ENCODE results near the gene ADARB2.

ADARB2 gene

DNA sequence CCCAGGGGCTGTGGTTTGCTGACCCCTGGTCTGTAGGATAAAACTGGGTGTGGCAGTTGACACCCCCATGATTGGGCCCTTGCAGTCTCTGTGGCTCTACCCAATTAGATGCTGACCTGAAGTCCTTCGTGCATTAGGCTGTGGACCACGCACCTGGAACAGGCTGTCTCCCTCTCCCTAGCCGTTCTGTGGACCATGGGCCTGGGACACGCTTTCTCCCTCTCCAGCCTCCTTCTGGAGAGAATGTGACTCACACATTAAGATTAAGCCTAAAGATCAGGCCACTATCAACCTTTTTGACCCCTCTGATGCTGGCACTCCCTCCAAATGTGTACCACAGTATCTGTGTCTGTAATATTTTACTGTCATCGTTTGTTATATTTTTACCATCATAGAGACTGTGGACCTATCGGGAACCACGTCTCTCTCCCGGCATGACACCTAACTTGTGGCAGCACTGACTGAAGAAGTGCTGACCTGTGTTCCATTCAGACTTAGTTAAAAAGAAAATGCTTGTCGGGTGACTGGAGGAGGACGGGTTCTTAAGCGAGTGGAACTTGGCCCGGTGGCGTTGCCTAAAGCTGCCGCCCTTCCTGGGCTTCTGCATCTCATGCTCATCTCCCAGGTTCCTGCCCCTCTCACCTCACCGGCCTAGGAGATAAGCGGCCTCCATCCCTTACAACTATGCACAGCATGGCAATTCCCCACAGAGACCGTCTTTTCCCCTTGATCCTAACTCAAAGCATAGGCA lies 588.3 kb downstream of the ADARB2 start:
- TF ChIP-seq SIN3A (IDR thresholded peaks at IDR 0.05; ENCODE audit: borderline replicate concordance, insufficient read depth, low read length): no peak
- no peak for TF ChIP-seq POLR2AphosphoS5 (IDR thresholded peaks at IDR 0.05; ENCODE audit: low read depth, low read length)
- TF ChIP-seq TAF1 (IDR thresholded peaks at IDR 0.05; ENCODE audit: borderline replicate concordance, insufficient read depth, low read length): no peak
- TF ChIP-seq FOXP2 (optimal IDR thresholded peaks at IDR 0.05; ENCODE audit: borderline replicate concordance, extremely low read depth, extremely low read length, insufficient read depth): no peak
- TF ChIP-seq, protein P1, sequence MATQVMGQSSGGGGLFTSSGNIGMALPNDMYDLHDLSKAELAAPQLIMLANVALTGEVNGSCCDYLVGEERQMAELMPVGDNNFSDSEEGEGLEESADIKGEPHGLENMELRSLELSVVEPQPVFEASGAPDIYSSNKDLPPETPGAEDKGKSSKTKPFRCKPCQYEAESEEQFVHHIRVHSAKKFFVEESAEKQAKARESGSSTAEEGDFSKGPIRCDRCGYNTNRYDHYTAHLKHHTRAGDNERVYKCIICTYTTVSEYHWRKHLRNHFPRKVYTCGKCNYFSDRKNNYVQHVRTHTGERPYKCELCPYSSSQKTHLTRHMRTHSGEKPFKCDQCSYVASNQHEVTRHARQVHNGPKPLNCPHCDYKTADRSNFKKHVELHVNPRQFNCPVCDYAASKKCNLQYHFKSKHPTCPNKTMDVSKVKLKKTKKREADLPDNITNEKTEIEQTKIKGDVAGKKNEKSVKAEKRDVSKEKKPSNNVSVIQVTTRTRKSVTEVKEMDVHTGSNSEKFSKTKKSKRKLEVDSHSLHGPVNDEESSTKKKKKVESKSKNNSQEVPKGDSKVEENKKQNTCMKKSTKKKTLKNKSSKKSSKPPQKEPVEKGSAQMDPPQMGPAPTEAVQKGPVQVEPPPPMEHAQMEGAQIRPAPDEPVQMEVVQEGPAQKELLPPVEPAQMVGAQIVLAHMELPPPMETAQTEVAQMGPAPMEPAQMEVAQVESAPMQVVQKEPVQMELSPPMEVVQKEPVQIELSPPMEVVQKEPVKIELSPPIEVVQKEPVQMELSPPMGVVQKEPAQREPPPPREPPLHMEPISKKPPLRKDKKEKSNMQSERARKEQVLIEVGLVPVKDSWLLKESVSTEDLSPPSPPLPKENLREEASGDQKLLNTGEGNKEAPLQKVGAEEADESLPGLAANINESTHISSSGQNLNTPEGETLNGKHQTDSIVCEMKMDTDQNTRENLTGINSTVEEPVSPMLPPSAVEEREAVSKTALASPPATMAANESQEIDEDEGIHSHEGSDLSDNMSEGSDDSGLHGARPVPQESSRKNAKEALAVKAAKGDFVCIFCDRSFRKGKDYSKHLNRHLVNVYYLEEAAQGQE (IDR thresholded peaks at IDR 0.05; ENCODE audit: insufficient read depth in 1 of 2, low read depth in 2 of 2, low read length in 2 of 2): no peak

DNA sequence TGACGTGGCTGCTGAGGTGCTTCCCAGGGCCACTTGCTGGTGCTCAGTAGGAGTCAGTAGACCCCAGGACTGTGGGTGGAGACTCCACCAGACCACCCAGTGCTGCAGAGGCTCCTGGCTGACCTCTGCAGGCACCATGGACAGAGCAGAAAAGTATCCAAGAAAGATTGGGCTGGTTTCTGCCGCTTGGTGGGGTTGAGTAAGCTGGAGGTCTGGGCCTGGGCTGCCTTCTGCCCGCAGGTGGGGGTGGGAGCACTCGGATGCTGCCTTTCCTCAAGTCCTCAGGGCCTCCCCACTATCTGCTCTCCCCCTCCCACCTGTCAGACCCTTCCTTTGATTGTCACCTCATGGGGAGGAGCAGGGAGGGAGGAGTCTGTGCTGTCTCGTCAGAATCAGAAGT lies 589.5 kb downstream of the ADARB2 start:
- TF ChIP-seq FOXP2 (optimal IDR thresholded peaks at IDR 0.05; ENCODE audit: borderline replicate concordance, extremely low read depth, extremely low read length, insufficient read depth) (no peak), TAF1 (IDR thresholded peaks at IDR 0.05; ENCODE audit: borderline replicate concordance, insufficient read depth, low read length) (no peak), SIN3A (IDR thresholded peaks at IDR 0.05; ENCODE audit: borderline replicate concordance, insufficient read depth, low read length) (no peak), POLR2AphosphoS5 (IDR thresholded peaks at IDR 0.05; ENCODE audit: low read depth, low read length) (no peak)
- TF ChIP-seq, protein P1 (IDR thresholded peaks at IDR 0.05; ENCODE audit: insufficient read depth in 1 of 2, low read depth in 2 of 2, low read length in 2 of 2): no peak; a peak in 1 of 4 replicates

DNA sequence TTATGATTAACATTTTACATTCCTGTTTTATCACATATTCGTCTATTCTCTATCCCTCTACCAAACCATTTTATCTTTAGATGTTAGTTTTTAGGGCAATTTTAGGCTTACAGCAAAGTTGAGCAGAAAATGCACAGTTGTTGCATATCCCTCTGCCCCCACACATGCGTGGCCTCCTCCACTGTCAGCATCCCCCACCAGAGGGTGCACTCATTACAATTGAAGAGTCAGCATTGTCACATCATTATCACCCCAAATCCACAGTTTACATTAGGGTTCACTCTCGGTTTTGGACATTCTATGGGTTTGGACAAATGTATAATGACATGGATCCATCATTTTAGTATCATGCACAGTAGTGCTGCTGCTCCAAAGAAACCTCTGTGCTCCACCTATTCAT lies 594.7 kb downstream of the ADARB2 start:
- TF ChIP-seq, protein P1 (IDR thresholded peaks at IDR 0.05; ENCODE audit: insufficient read depth in 1 of 2, low read depth in 2 of 2, low read length in 2 of 2): no peak
- TF ChIP-seq SIN3A (IDR thresholded peaks at IDR 0.05; ENCODE audit: borderline replicate concordance, insufficient read depth, low read length) (no peak), FOXP2 (optimal IDR thresholded peaks at IDR 0.05; ENCODE audit: borderline replicate concordance, extremely low read depth, extremely low read length, insufficient read depth) (no peak), POLR2AphosphoS5 (IDR thresholded peaks at IDR 0.05; ENCODE audit: low read depth, low read length) (no peak), TAF1 (IDR thresholded peaks at IDR 0.05; ENCODE audit: borderline replicate concordance, insufficient read depth, low read length) (no peak)

DNA sequence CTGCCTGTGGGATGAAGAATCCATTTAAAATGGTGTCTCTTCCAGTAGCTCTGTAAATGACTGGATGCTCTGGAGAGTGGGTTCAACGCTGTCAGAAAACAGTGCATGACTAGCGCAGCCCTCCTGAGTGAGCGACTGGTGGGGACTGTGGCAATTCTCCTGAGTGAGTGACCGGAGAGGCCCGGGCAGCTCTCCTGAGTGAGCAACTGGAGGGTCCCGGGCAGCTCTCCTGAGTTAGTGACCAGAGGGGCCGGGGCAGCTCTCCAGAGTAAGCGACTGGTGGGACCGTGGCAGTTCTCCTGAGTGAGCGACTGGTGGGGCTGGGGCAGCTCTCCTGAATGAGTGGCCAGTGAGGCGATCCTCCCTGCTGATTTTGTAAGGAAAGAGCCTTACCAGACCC lies 595.6 kb downstream of the ADARB2 start:
- no peak for TF ChIP-seq POLR2AphosphoS5 (IDR thresholded peaks at IDR 0.05; ENCODE audit: low read depth, low read length)
- TF ChIP-seq FOXP2 (optimal IDR thresholded peaks at IDR 0.05; ENCODE audit: borderline replicate concordance, extremely low read depth, extremely low read length, insufficient read depth): no peak
- TF ChIP-seq, protein P1 (IDR thresholded peaks at IDR 0.05; ENCODE audit: insufficient read depth in 1 of 2, low read depth in 2 of 2, low read length in 2 of 2): no peak
- no peak for TF ChIP-seq SIN3A (IDR thresholded peaks at IDR 0.05; ENCODE audit: borderline replicate concordance, insufficient read depth, low read length)
- no peak for TF ChIP-seq TAF1 (IDR thresholded peaks at IDR 0.05; ENCODE audit: borderline replicate concordance, insufficient read depth, low read length)
